Stromal cell of bone marrow (primary cell): ENCODE data around the gene ZNF148.
A peak's percentile ranks its signal among the peaks of the same experiment; 100 is the strongest.

Experiments used
- DNase-seq: peaks from one replicate; pipeline ENCODE4 v3.0.0-alpha.2; 2012; ENCODE audit warnings: low read depth

ZNF148 gene

GRCh38 chr3:125189378-125190165 is 185.6 kb downstream of the ZNF148 start:
- no peak for DNase-seq

GRCh38 chr3:125188955-125189354 is 186.2 kb downstream of the ZNF148 start:
- DNase-seq, result no peak

GRCh38 chr3:125187599-125187910 is 187.6 kb downstream of the ZNF148 start:
- DNase-seq, result no peak

- DNase-seq, result no peak
Measured at GRCh38 chr3:125186800-125187598, 188.1 kb downstream of the ZNF148 start.

GRCh38 chr3:125186261-125186787 is 188.8 kb downstream of the ZNF148 start:
- DNase-seq, result peak; percentile 25

GRCh38 chr3:125185805-125186204 is 189.3 kb downstream of the ZNF148 start:
- no peak for DNase-seq

- no peak for DNase-seq
Measured at GRCh38 chr3:125179884-125180240, 195.3 kb downstream of the ZNF148 start.

- no peak for DNase-seq
Measured at GRCh38 chr3:125179143-125179883, 195.8 kb downstream of the ZNF148 start.

GRCh38 chr3:125177746-125178145 is 197.4 kb downstream of the ZNF148 start:
- DNase-seq, result no peak
